ENCODE results near the gene TUSC2. TPM values are rescaled to one million over a fixed set of nuclear protein-coding genes. Genes with fewer than 3 reads are reported as not detected.

Gene TUSC2
- total and polyA plus RNA-seq, 9 donors, result 12.8 to 19.2 (median 17.0) TPM

Other genes with a start within 250 kb of the TUSC2 start
- 161 TPM for gene RBM5, start 239.3 kb downstream of the TUSC2 start, total RNA-seq
- 100 to 1,000 TPM; 126 to 206 (median 157) TPM for gene RBM5, start 239.3 kb downstream of the TUSC2 start, polyA plus RNA-seq (ENCODE audit: insufficient read depth in 1 of 8, insufficient read length in 8 of 8, low replicate concordance in 1 of 8)
- gene SEMA3F, start 172.9 kb downstream of the TUSC2 start, total RNA-seq, result 9.1 TPM
- gene SEMA3F, start 172.9 kb downstream of the TUSC2 start, polyA plus RNA-seq (ENCODE audit: insufficient read depth in 1 of 8, insufficient read length in 8 of 8, low replicate concordance in 1 of 8), result 10 to 100 TPM in 6 of 8 donors, 1 to 10 TPM in 2; 9.9 to 28.6 (median 14.4) TPM
- not detected for gene GNAT1, start 136.6 kb downstream of the TUSC2 start, total RNA-seq
- gene GNAT1, start 136.6 kb downstream of the TUSC2 start, polyA plus RNA-seq (ENCODE audit: insufficient read depth in 1 of 8, insufficient read length in 8 of 8, low replicate concordance in 1 of 8), result under 1 TPM in 2 of 8 donors, not detected in 6; 0.26 to 0.34 TPM
- gene SLC38A3, start 123.0 kb downstream of the TUSC2 start, total RNA-seq, result 1.7 TPM
- 1 to 10 TPM; 1.7 to 4.4 (median 2.5) TPM for gene SLC38A3, start 123.0 kb downstream of the TUSC2 start, polyA plus RNA-seq (ENCODE audit: insufficient read depth in 1 of 8, insufficient read length in 8 of 8, low replicate concordance in 1 of 8)
- 116 TPM for gene GNAI2, start 92.0 kb downstream of the TUSC2 start, total RNA-seq
- gene GNAI2, start 92.0 kb downstream of the TUSC2 start, polyA plus RNA-seq (ENCODE audit: insufficient read depth in 1 of 8, insufficient read length in 8 of 8, low replicate concordance in 1 of 8), result 100 to 1,000 TPM; 153 to 222 (median 191) TPM
- gene SEMA3B, start 59.1 kb downstream of the TUSC2 start, total RNA-seq, result 51.8 TPM
- 10 to 100 TPM; 31.8 to 53.7 (median 38.9) TPM for gene SEMA3B, start 59.1 kb downstream of the TUSC2 start, polyA plus RNA-seq (ENCODE audit: insufficient read depth in 1 of 8, insufficient read length in 8 of 8, low replicate concordance in 1 of 8)
- 25.4 TPM for gene LSMEM2, start 49.1 kb downstream of the TUSC2 start, total RNA-seq
- 10 to 100 TPM; 11.1 to 33.1 (median 27.8) TPM for gene LSMEM2, start 49.1 kb downstream of the TUSC2 start, polyA plus RNA-seq (ENCODE audit: insufficient read depth in 1 of 8, insufficient read length in 8 of 8, low replicate concordance in 1 of 8)
- 36.9 TPM for gene IFRD2, start 35.8 kb downstream of the TUSC2 start, total RNA-seq
- 10 to 100 TPM; 46.4 to 68.1 (median 61.2) TPM for gene IFRD2, start 35.8 kb downstream of the TUSC2 start, polyA plus RNA-seq (ENCODE audit: insufficient read depth in 1 of 8, insufficient read length in 8 of 8, low replicate concordance in 1 of 8)
- 1.3 TPM for gene HYAL3, start 28.8 kb downstream of the TUSC2 start, total RNA-seq
- 1 to 10 TPM; 1.3 to 3.0 (median 2.2) TPM for gene HYAL3, start 28.8 kb downstream of the TUSC2 start, polyA plus RNA-seq (ENCODE audit: insufficient read depth in 1 of 8, insufficient read length in 8 of 8, low replicate concordance in 1 of 8)
- gene NAA80, start 28.8 kb downstream of the TUSC2 start, total RNA-seq, result 5.1 TPM
- 1 to 10 TPM; 5.4 to 8.3 (median 6.3) TPM for gene NAA80, start 28.8 kb downstream of the TUSC2 start, polyA plus RNA-seq (ENCODE audit: insufficient read depth in 1 of 8, insufficient read length in 8 of 8, low replicate concordance in 1 of 8)
- 1.3 TPM for gene HYAL1, start 24.6 kb downstream of the TUSC2 start, total RNA-seq
- 1 to 10 TPM in 7 of 8 donors, under 1 TPM in 1; 0.86 to 2.5 (median 1.7) TPM for gene HYAL1, start 24.6 kb downstream of the TUSC2 start, polyA plus RNA-seq (ENCODE audit: insufficient read depth in 1 of 8, insufficient read length in 8 of 8, low replicate concordance in 1 of 8)
- gene HYAL2, start 5.5 kb downstream of the TUSC2 start, total RNA-seq, result 51.6 TPM
- 10 to 100 TPM; 34.3 to 49.5 (median 46.9) TPM for gene HYAL2, start 5.5 kb downstream of the TUSC2 start, polyA plus RNA-seq (ENCODE audit: insufficient read depth in 1 of 8, insufficient read length in 8 of 8, low replicate concordance in 1 of 8)
- 33.9 TPM for gene RASSF1, start 12.6 kb upstream of the TUSC2 start, total RNA-seq
- 10 to 100 TPM; 34.9 to 47.7 (median 38.8) TPM for gene RASSF1, start 12.6 kb upstream of the TUSC2 start, polyA plus RNA-seq (ENCODE audit: insufficient read depth in 1 of 8, insufficient read length in 8 of 8, low replicate concordance in 1 of 8)
- 0.49 TPM for gene ZMYND10, start 17.5 kb upstream of the TUSC2 start, total RNA-seq
- 1 to 10 TPM in 4 of 8 donors, under 1 TPM in 4; 0.90 to 1.8 (median 1.1) TPM for gene ZMYND10, start 17.5 kb upstream of the TUSC2 start, polyA plus RNA-seq (ENCODE audit: insufficient read depth in 1 of 8, insufficient read length in 8 of 8, low replicate concordance in 1 of 8)
- 18.9 TPM for gene NPRL2, start 22.6 kb upstream of the TUSC2 start, total RNA-seq
- gene NPRL2, start 22.6 kb upstream of the TUSC2 start, polyA plus RNA-seq (ENCODE audit: insufficient read depth in 1 of 8, insufficient read length in 8 of 8, low replicate concordance in 1 of 8), result 10 to 100 TPM; 18.2 to 23.9 (median 20.2) TPM
- 8.3 TPM for gene CYB561D2, start 22.6 kb upstream of the TUSC2 start, total RNA-seq
- 1 to 10 TPM; 6.1 to 9.1 (median 7.5) TPM for gene CYB561D2, start 22.6 kb upstream of the TUSC2 start, polyA plus RNA-seq (ENCODE audit: insufficient read depth in 1 of 8, insufficient read length in 8 of 8, low replicate concordance in 1 of 8)
- 25.3 TPM for gene TMEM115, start 31.3 kb upstream of the TUSC2 start, total RNA-seq
- 10 to 100 TPM; 23.0 to 31.3 (median 26.2) TPM for gene TMEM115, start 31.3 kb upstream of the TUSC2 start, polyA plus RNA-seq (ENCODE audit: insufficient read depth in 1 of 8, insufficient read length in 8 of 8, low replicate concordance in 1 of 8)
- gene CACNA2D2, start 175.4 kb upstream of the TUSC2 start, total RNA-seq, result 3.0 TPM
- 10 to 100 TPM in 3 of 8 donors, 1 to 10 TPM in 5; 6.1 to 12.6 (median 9.4) TPM for gene CACNA2D2, start 175.4 kb upstream of the TUSC2 start, polyA plus RNA-seq (ENCODE audit: insufficient read depth in 1 of 8, insufficient read length in 8 of 8, low replicate concordance in 1 of 8)
- gene C3orf18, start 239.5 kb upstream of the TUSC2 start, total RNA-seq, result 23.1 TPM
- 10 to 100 TPM; 15.7 to 23.4 (median 19.1) TPM for gene C3orf18, start 239.5 kb upstream of the TUSC2 start, polyA plus RNA-seq (ENCODE audit: insufficient read depth in 1 of 8, insufficient read length in 8 of 8, low replicate concordance in 1 of 8)
- 16.6 TPM for gene HEMK1, start 241.3 kb upstream of the TUSC2 start, total RNA-seq
- 10 to 100 TPM; 12.9 to 21.5 (median 16.9) TPM for gene HEMK1, start 241.3 kb upstream of the TUSC2 start, polyA plus RNA-seq (ENCODE audit: insufficient read depth in 1 of 8, insufficient read length in 8 of 8, low replicate concordance in 1 of 8)